ENCODE data around the gene LEKR1. TPM values are rescaled to one million over a fixed set of nuclear protein-coding genes. Genes with fewer than 3 reads are reported as not detected.
A peak's percentile ranks its signal among the peaks of the same experiment; 100 is the strongest.

LEKR1 gene
- total RNA-seq, 1 donor from 2014 or later: 3.4 TPM

DNA sequence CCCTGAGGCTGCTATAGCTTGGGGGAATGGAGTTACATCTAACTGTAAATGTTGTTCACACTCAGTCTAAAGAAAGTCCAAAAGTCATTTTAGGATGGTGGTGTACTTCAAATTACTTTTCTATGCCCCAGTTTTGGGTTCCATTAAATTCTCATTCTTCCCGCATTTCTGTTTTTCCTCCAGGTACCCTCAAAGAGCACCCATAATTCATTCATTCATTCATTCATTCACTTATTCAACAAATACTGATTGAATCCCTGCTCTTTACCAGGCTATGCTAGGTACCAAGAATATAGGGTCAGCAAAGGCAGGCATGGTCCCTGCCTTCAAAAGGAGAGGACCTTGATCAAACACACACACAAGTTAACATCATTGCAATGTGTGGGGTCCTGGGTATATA is 257.7 kb downstream of the LEKR1 start:
- TF ChIP-seq, protein P1, sequence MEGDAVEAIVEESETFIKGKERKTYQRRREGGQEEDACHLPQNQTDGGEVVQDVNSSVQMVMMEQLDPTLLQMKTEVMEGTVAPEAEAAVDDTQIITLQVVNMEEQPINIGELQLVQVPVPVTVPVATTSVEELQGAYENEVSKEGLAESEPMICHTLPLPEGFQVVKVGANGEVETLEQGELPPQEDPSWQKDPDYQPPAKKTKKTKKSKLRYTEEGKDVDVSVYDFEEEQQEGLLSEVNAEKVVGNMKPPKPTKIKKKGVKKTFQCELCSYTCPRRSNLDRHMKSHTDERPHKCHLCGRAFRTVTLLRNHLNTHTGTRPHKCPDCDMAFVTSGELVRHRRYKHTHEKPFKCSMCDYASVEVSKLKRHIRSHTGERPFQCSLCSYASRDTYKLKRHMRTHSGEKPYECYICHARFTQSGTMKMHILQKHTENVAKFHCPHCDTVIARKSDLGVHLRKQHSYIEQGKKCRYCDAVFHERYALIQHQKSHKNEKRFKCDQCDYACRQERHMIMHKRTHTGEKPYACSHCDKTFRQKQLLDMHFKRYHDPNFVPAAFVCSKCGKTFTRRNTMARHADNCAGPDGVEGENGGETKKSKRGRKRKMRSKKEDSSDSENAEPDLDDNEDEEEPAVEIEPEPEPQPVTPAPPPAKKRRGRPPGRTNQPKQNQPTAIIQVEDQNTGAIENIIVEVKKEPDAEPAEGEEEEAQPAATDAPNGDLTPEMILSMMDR (IDR thresholded peaks at IDR 0.05; ENCODE audit: unreplicated experiment): no peak
- H3K4me3 Mint-ChIP-seq: no peak overlapping the region
- H3K36me3 Mint-ChIP-seq: no peaks in the 10 kb centered on the region

DNA sequence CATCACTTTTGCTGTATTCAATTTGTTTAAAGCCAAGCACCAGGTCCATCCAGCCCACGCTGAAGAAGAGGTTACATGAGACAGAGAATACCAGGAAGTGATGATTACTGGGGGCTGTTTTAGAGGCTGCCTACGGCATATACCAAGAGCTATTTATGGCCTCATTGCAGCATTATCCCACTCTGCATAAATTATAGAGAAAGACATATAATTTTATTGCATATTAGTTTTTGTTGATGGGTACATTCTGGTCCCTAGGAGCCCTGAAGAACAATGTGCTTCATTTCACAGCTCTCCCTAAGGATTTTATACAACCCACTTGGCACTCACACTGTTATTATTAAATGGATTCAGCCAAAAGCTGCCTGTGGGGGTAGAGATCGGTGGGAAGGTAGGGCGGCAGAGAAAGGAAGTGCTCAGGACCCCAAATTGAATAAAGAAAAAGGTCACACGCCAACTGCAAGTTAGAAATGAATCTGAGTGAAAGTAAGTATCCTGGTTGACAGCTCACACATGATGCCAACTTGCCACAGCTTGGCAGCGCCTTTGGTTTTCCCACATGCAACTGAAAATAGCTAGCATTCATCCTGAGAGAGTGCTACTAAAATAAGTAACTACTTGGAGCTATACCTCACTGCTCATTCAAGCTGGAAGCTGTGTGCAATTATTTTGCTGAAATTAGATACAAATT is 260.1 kb downstream of the LEKR1 start:
- Mint-ChIP-seq H3K27me3 (ENCODE audit: low read depth) (no peaks in the 10 kb centered on the region), H3K36me3 (no peaks in the 10 kb centered on the region), H3K4me1 (peaks cover 52% of the 10 kb centered on the region), H3K27ac (peak overlapping the region; percentile 36), H3K4me3 (no peak overlapping the region), H3K9me3 (no peaks in the 10 kb centered on the region)
- no peak for DNase-seq (ENCODE audit: low spot score in 2 of 2, unreplicated experiment in 2 of 2)
- TF ChIP-seq, protein P1 (IDR thresholded peaks at IDR 0.05; ENCODE audit: unreplicated experiment): no peak

More for the DNA sequence above, 257.7 kb downstream of the LEKR1 start:
- H3K4me1 Mint-ChIP-seq: peaks cover 47% of the 10 kb centered on the region
- no peaks in the 10 kb centered on the region for H3K9me3 Mint-ChIP-seq
- no peak for DNase-seq (ENCODE audit: low spot score in 2 of 2, unreplicated experiment in 2 of 2)
- H3K27ac Mint-ChIP-seq: no peak overlapping the region
- no peaks in the 10 kb centered on the region for H3K27me3 Mint-ChIP-seq (ENCODE audit: low read depth)

DNA sequence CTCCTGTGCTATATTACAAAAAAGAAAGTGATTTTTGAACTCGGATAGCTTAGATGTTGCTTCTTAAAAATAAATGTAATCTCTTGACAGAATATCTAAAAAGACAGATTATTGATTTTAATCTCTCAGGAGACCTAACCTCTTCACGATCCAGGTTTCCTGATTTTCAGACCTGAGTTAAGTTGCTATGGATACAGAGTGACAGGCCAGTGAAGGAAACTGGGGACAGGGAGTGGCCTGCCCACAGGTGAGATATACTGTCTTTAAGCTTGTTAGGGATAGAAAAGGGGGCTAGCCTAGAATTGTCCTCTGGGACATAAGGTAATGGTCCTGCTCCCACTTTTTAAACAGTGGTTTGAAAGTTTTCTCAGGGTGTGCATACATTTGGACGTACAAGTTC is 260.6 kb downstream of the LEKR1 start:
- Mint-ChIP-seq H3K4me3 (no peak overlapping the region), H3K4me1 (peaks cover 46% of the 10 kb centered on the region), H3K27me3 (ENCODE audit: low read depth) (no peaks in the 10 kb centered on the region), H3K9me3 (no peaks in the 10 kb centered on the region), H3K36me3 (no peaks in the 10 kb centered on the region), H3K27ac (peak overlapping the region; percentile 98)
- no peak for DNase-seq (ENCODE audit: low spot score in 2 of 2, unreplicated experiment in 2 of 2)
- TF ChIP-seq, protein P1 (IDR thresholded peaks at IDR 0.05; ENCODE audit: unreplicated experiment): no peak

DNA sequence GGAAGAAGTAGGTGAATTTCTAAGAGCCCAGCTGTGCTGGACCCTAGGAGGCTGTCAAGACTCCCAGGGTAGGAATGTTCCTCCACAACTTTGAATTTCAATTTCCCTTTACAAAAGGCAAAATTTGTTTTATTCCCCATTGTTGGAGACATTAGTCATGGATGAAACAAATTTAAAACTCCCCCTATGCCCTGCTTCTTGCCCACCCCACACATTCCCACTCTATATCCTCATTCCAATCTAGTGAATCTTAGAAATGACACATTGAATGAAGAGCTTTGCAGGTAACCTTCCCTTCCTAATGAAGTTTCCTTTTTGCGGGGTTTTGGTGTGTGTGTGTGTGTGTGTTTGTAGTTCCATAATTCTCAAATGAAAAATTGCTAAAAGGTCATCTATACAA is 261.2 kb downstream of the LEKR1 start:
- TF ChIP-seq, protein P1 (IDR thresholded peaks at IDR 0.05; ENCODE audit: unreplicated experiment): no peak
- DNase-seq (ENCODE audit: low spot score in 2 of 2, unreplicated experiment in 2 of 2): no peak
- Mint-ChIP-seq H3K9me3 (no peaks in the 10 kb centered on the region), H3K27ac (peak overlapping the region; percentile 98), H3K27me3 (ENCODE audit: low read depth) (no peaks in the 10 kb centered on the region), H3K4me1 (peaks cover 40% of the 10 kb centered on the region), H3K36me3 (no peaks in the 10 kb centered on the region), H3K4me3 (no peak overlapping the region)

DNA sequence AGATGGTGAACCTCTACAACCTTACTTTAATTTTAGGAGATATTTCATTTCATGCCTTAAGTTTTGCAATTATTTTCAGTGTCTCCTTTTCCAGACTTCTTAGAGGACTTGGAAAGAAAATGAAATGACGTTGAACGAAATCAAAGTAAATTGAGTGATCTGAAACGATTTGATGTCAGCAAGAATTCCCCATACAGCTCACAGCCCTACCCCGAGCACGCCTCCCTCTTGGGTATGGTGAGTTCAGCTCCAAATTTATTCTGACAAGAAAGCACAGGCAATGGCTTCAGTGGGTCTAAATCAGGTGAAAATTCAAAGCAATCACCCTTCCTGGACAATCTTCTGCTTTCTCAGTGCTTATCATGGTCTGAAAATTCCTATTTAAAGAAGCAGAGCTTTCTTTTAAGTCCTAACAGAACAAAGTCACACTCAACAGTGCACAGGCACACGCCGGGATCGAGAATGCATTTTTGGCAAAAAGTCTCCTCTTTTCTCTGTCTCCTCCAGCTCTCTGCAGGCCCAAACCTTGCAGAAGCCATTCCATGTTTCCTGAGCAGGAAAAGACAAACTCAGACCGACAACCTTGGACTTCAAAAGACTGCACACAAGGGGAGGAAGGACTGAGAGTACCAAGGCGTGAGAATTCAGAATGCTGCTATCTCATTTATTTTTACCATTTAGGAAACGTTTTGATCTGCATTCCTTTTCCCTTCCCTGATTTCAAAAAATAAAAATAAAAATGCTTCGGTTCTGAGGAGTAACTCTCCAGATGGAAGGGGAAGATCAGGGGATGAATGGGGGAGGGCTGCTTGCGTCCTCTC is 261.8 kb downstream of the LEKR1 start:
- TF ChIP-seq, protein P1 (IDR thresholded peaks at IDR 0.05; ENCODE audit: unreplicated experiment): no peak

More for the DNA sequence above, 261.8 kb downstream of the LEKR1 start:
- Mint-ChIP-seq H3K27ac (peak overlapping the region; percentile 98), H3K4me3 (peak overlapping the region; percentile 68), H3K36me3 (no peaks in the 10 kb centered on the region), H3K9me3 (no peaks in the 10 kb centered on the region), H3K4me1 (peaks cover 35% of the 10 kb centered on the region), H3K27me3 (ENCODE audit: low read depth) (no peaks in the 10 kb centered on the region)
- no peak for DNase-seq (ENCODE audit: low spot score in 2 of 2, unreplicated experiment in 2 of 2)
